A673 (cell line): ENCODE data around the gene RANBP3L. TPM values are rescaled to one million over a fixed set of nuclear protein-coding genes. Genes with fewer than 3 reads are reported as not detected.

Source experiments
- BruUV-seq: library from RNA; stranded (reverse); fragments of 400-500 nt; replicated peaks from 2 replicates; lab custom pipeline; 2021; lab: Mats Ljungman, UMichigan
- CTCF ChIA-PET: fragments of 300-600 bp; sonication (Branson Sonifier 250); formaldehyde crosslinking; loops from one replicate; lab custom pipeline; 2022; ENCODE audit warnings: antibody characterized with exemption; lab: Charles Lee
- POLR2A ChIA-PET: fragments of 300-600 bp; sonication (Branson Sonifier 250); formaldehyde crosslinking; loops from one replicate; lab custom pipeline; 2022; ENCODE audit warnings: antibody characterized with exemption; ENCODE audit not compliant: low non-redundant PET; lab: Charles Lee
- DNase-seq: peaks from one replicate; pipeline ENCODE4 v3.0.0-alpha.2; 2015; ENCODE audit warnings: low spot score
- H3K27ac ChIP-seq: fragments of 200-600 bp; sonication (generic); 2 replicates; pipeline ENCODE4 v1.5.1; 2016; ENCODE audit warnings: mixed run types, low read depth, mild to moderate bottlenecking, mixed read lengths, antibody characterized with exemption, low read length; ENCODE audit not compliant: poor library complexity, severe bottlenecking
- H3K27me3 ChIP-seq: fragments of 200-600 bp; sonication (generic); replicated peaks from 2 replicates; pipeline ENCODE4 v1.6.1; 2017; ENCODE audit warnings: mixed run types, low read depth, mild to moderate bottlenecking, mixed read lengths, antibody characterized with exemption, low read length; ENCODE audit not compliant: insufficient read depth, poor library complexity
- H3K36me3 ChIP-seq: fragments of 200-600 bp; sonication (generic); 2 replicates; pipeline ENCODE4 v1.6.1; 2016; ENCODE audit warnings: mixed run types, mild to moderate bottlenecking, mixed read lengths, antibody characterized with exemption, low read length; ENCODE audit not compliant: insufficient read depth, poor library complexity, severe bottlenecking
- H3K4me1 ChIP-seq: fragments of 200-600 bp; sonication (generic); 2 replicates; pipeline ENCODE4 v1.6.1; 2017; ENCODE audit warnings: mixed run types, mild to moderate bottlenecking, mixed read lengths, antibody characterized with exemption, low read length; ENCODE audit not compliant: insufficient read depth, poor library complexity, severe bottlenecking
- H3K4me3 ChIP-seq: fragments of 200-600 bp; sonication (generic); 2 replicates; pipeline ENCODE4 v1.5.1; 2016; ENCODE audit warnings: low read depth, mixed run types, mild to moderate bottlenecking, mixed read lengths, low read length; ENCODE audit not compliant: poor library complexity, severe bottlenecking
- H3K9me3 ChIP-seq: fragments of 200-600 bp; sonication (generic); 2 replicates; pipeline ENCODE4 v1.6.1; 2016; ENCODE audit warnings: mixed run types, low read depth, mild to moderate bottlenecking, mixed read lengths, antibody characterized with exemption, low read length; ENCODE audit not compliant: poor library complexity, severe bottlenecking
- EZH2 ChIP-seq: fragments of 200-600 bp; sonication (generic); IDR thresholded peaks from 2 replicates; pipeline ENCODE4 v1.6.1; 2017; ENCODE audit warnings: borderline replicate concordance, low read depth, mild to moderate bottlenecking, mixed read lengths, antibody characterized with exemption, low read length; ENCODE audit not compliant: poor library complexity, severe bottlenecking
- intact Hi-C: fragments of 100-400 bp; cut with micrococcal nuclease; formaldehyde crosslinking; loops from one replicate; pipeline ENCODE4 v1.10.0; 2022; ENCODE audit not compliant: unreplicated experiment
- total RNA-seq: library from RNA; stranded (reverse); gene quantifications from 2 replicates; pipeline ENCODE4 v1.2.3, GENCODE V29; 2021
- TF ChIP-seq, protein P1 (sequence below): fragments of 300-800, 200-600 bp; sonication (generic); conservative IDR thresholded peaks from 2 replicates; pipeline ENCODE4 v1.5.1; 2017; ENCODE audit warnings: low read depth, mild to moderate bottlenecking, antibody characterized with exemption, low read length, moderate library complexity, mixed read lengths

RANBP3L gene
- total RNA-seq, 1 experiment from 2014 or later, result not detected

DNA sequence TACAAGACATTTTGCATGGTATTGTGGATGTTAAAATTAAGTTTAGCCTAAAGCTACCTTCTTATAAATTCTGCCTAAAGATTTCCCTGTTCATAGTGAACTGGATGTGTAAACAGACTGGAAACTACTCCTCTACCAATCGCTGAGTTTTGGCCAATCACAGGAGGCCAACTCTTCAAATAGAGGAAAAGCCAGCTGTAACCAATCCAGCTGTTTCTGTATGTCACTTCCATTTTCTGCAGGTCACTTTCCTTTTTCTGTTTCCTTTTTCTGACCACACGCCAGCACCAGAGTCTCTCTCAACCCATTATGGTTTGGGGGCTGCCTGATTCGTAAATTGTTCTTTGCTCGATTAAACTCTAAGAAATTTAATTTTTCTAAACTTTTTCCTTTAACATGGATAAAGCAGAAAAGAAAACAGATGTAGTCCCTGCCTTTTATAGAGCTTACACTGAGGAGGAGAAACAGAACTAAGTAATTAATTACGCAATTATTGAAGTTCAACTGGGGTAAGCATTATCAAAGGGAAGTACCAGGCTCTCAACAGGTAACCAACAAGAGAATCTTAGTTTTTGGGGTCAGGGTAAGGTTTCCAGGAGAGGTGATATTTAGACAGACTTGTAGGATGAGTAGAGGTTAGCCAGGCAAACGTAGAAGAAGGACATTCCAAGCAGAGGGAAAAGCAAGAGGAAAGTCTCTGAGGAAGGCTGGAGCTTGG, 27.7 kb downstream of the RANBP3L start:
- intact Hi-C loops, result no loop called here
- TF ChIP-seq, protein P1, sequence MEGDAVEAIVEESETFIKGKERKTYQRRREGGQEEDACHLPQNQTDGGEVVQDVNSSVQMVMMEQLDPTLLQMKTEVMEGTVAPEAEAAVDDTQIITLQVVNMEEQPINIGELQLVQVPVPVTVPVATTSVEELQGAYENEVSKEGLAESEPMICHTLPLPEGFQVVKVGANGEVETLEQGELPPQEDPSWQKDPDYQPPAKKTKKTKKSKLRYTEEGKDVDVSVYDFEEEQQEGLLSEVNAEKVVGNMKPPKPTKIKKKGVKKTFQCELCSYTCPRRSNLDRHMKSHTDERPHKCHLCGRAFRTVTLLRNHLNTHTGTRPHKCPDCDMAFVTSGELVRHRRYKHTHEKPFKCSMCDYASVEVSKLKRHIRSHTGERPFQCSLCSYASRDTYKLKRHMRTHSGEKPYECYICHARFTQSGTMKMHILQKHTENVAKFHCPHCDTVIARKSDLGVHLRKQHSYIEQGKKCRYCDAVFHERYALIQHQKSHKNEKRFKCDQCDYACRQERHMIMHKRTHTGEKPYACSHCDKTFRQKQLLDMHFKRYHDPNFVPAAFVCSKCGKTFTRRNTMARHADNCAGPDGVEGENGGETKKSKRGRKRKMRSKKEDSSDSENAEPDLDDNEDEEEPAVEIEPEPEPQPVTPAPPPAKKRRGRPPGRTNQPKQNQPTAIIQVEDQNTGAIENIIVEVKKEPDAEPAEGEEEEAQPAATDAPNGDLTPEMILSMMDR, result no peak
- TF ChIP-seq EZH2, result no peak
- ChIA-PET CTCF (interaction anchor here (0.7 to 1.4 kb wide), 2 partner anchors 32 to 195 kb away, joined by 3 to 4 read pairs; partner anchors contain the start of gene NADK2), POLR2A (interaction anchor here (0.5 kb wide), 1 partner anchor 76 kb away, joined by 9 read pairs; no protein-coding TSS in a partner anchor)
- Histone ChIP-seq H3K4me3 (no peak overlapping the region), H3K36me3 (no peaks in the 10 kb centered on the region), H3K9me3 (no peaks in the 10 kb centered on the region), H3K4me1 (peaks cover 24% of the 10 kb centered on the region), H3K27me3 (no peaks in the 10 kb centered on the region), H3K27ac (no peak overlapping the region)
- BruUV-seq, result no TSS peak
- DNase-seq, result no peak

DNA sequence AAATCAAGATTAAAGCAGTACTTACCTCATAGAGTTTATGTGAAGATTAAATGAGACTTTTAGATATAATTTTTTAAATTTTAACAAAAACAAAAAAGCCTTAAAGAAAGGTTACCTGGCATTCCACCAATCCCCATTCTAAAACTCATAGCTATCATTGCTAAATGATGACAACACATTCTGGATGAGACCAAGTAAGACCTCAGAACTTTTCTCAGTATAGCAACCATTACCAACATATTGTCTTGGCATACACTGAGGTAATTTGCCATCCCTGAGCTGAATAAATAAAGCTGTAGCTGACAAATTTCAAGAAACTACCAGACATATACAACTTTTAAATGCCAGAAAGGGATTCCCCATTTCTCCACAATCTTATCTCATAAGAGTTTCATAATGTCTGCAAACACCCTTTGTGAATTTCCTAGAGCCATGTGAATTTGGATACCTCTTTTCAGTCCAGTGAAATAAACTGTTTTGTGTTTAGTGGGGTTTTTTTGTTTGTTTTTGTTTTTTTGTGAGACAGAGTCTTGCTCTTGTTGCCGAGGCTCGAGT, 29.5 kb downstream of the RANBP3L start:
- Histone ChIP-seq H3K9me3 (no peaks in the 10 kb centered on the region), H3K27me3 (no peaks in the 10 kb centered on the region), H3K4me1 (peaks cover 24% of the 10 kb centered on the region), H3K27ac (no peak overlapping the region), H3K36me3 (no peaks in the 10 kb centered on the region), H3K4me3 (no peak overlapping the region)
- ChIA-PET POLR2A (no interaction called here), CTCF (no interaction called here)
- BruUV-seq, result no TSS peak
- no peak for TF ChIP-seq EZH2
- TF ChIP-seq, protein P1, result no peak
- intact Hi-C loops, result no loop called here
- no peak for DNase-seq

DNA sequence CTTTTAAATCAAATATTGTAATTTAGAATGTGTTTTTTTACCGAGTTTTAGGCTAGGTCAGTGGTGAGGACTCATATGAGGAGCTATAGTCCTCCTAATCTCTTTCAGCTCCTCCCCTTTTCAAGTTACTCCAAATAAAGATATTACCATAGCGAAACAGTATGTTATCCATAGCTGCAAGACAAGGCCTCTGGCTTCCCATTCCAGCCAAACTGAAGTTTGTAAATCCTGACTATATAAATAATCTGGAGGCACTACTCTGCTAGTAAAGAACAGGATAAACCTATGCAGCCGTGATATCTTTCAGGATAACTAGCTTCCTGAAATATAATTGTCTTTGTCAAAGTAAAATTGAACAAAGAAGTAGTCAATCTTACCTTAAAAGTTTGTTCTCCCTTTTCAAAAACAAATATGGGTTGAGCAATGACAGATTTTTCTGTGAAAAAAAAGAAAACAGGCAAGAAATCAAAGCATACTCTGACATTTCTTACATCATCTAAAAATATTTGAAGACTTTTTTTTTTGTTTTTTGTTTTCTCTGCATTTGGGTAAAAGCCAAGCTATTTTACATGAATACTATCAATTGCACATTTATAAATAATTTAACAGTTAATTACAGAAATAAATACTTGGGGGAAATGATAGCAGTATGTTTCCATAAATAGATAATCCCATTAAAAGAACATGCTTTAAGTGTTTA, 30.7 kb downstream of the RANBP3L start:
- no peak for TF ChIP-seq EZH2
- TF ChIP-seq, protein P1, result no peak

More for the DNA sequence above, 30.7 kb downstream of the RANBP3L start:
- peaks cover 24% of the 10 kb centered on the region for H3K4me1 ChIP-seq
- no peaks in the 10 kb centered on the region for H3K36me3 ChIP-seq
- H3K4me3 ChIP-seq, result no peak overlapping the region
- no peak for DNase-seq
- CTCF ChIA-PET, result no interaction called here
- intact Hi-C loops, result no loop called here
- H3K27me3 ChIP-seq, result no peaks in the 10 kb centered on the region
- no peak overlapping the region for H3K27ac ChIP-seq
- POLR2A ChIA-PET, result no interaction called here
- H3K9me3 ChIP-seq, result no peaks in the 10 kb centered on the region
- no TSS peak for BruUV-seq
